Measurements from ENCODE around the gene LRFN2. TPM values are rescaled to one million over a fixed set of nuclear protein-coding genes. Genes with fewer than 3 reads are reported as not detected.

Gene LRFN2
- total and polyA plus RNA-seq, 2 of the 8 experiments (the other 6 are each of a cell fraction or from before 2014, with no cell fraction given) = 2.3 TPM

GRCh38 chr6:40413239-40413638 is 173.9 kb downstream of the LRFN2 start:
- Histone ChIP-seq H2BK120ac (replicated peaks; ENCODE audit: low read depth, low read length) (no peak overlapping the region), H2BK15ac (ENCODE audit: low read length) (no peak overlapping the region), H2BK5ac (ENCODE audit: low read depth, low read length) (no peak overlapping the region), H3K79me2 (ENCODE audit: control insufficient read depth in 1 of 2, insufficient read depth in 2 of 2, low read length in 2 of 2) (no peaks in the 10 kb centered on the region), H4K91ac (replicated peaks; ENCODE audit: insufficient read length, low read length) (peak overlapping the region; percentile 69), H3K23ac (ENCODE audit: insufficient read length) (no peak overlapping the region), H3K27ac (ENCODE audit: low read depth, low read length) (no peak overlapping the region), H3K4ac (replicated peaks; ENCODE audit: insufficient read length, low read depth, low read length) (no peak overlapping the region), H3K23me2 (ENCODE audit: low read depth, low read length) (no peaks in the 10 kb centered on the region), H3K18ac (ENCODE audit: extremely low read depth, low read length) (peak overlapping the region; percentile 40; the same call in 1 of the 2 replicates), H2BK20ac (ENCODE audit: low read length) (no peak overlapping the region), H2BK12ac (ENCODE audit: low read depth, low read length) (peak overlapping the region; percentile 33; the same call in 1 of the 2 replicates), H4K20me1 (replicated peaks in 1 of 2; ENCODE audit: control insufficient read depth in 1 of 2, insufficient read depth in 2 of 2, low read length in 2 of 2) (no peaks in the 10 kb centered on the region), H3K4me3 (ENCODE audit: extremely low read depth in 1 of 4, insufficient read depth in 2 of 4, low read depth in 3 of 4, low read length in 4 of 4) (no peak overlapping the region), H3K36me3 (ENCODE audit: control insufficient read depth in 2 of 4, insufficient read depth in 4 of 4, low read length in 3 of 4) (no peaks in the 10 kb centered on the region), H2AK5ac (ENCODE audit: low read depth, low read length) (no peak overlapping the region), H4K5ac (ENCODE audit: insufficient read length, low read depth, low read length) (no peak overlapping the region), H3K14ac (ENCODE audit: insufficient read length) (no peak overlapping the region), H2AFZ (ENCODE audit: low read length) (no peak overlapping the region), H3K4me2 (ENCODE audit: insufficient read depth in 1 of 2, low read depth in 2 of 2, low read length in 2 of 2) (no peak overlapping the region), H3K27me3 (replicated peaks in 1 of 4; ENCODE audit: control insufficient read depth in 3 of 4, extremely low read depth in 1 of 4, insufficient read depth in 3 of 4, low read length in 3 of 4) (no peaks in the 10 kb centered on the region), H3K9ac (replicated peaks in 1 of 4; ENCODE audit: extremely low read depth in 1 of 4, low read depth in 3 of 4, low read length in 3 of 4) (no peak overlapping the region), H3K56ac (replicated peaks; ENCODE audit: insufficient read length, low read depth, low read length) (no peak overlapping the region), H3K9me3 (ENCODE audit: insufficient read depth in 2 of 2, low read depth in 1 of 2, low read length in 1 of 2) (no peaks in the 10 kb centered on the region), H3K4me1 (replicated peaks in 1 of 4; ENCODE audit: control insufficient read depth in 3 of 4, insufficient read depth in 4 of 4, low read length in 3 of 4) (peaks cover 3 to 11% (median 7%) of the 10 kb centered on the region in 4 experiments), H3K79me1 (ENCODE audit: low read depth, low read length) (no peaks in the 10 kb centered on the region), H4K8ac (ENCODE audit: extremely low read depth, insufficient read depth, low read length) (peak overlapping the region; percentile 12; the same call in 1 of the 2 replicates)
- FAIRE-seq = no peak
- TF ChIP-seq ZNF274 (IDR thresholded peaks at IDR 0.05; ENCODE audit: borderline replicate concordance, extremely low read depth, low read length) (no peak), BRCA1 (IDR thresholded peaks at IDR 0.05; ENCODE audit: low read depth, low read length) (no peak), EGR1 (IDR thresholded peaks at IDR 0.05; ENCODE audit: borderline replicate concordance, low read depth, low read length) (no peak), ASH2L (IDR thresholded peaks at IDR 0.05; ENCODE audit: low read length) (no peak), TAF1 (IDR thresholded peaks at IDR 0.05; ENCODE audit: low read depth, low read length) (no peak), HDAC6 (IDR thresholded peaks at IDR 0.05; ENCODE audit: low read depth, low read length) (no peak), POLR2A (IDR thresholded peaks at IDR 0.05; ENCODE audit: control extremely low read depth in 1 of 2, low read depth in 2 of 2, low read length in 2 of 2) (no peak), PHF8 (conservative IDR thresholded peaks at IDR 0.05; ENCODE audit: low read depth, low read length) (no peak), CREB1 (IDR thresholded peaks at IDR 0.05) (no peak)
- ChIA-PET POLR2A (ENCODE audit: partially characterized antibody) (interaction anchor here (1.1 kb wide), 1 partner anchor 14 kb away, joined by 3 read pairs; no protein-coding TSS in a partner anchor), CTCF (ENCODE audit: partially characterized antibody) (interaction anchor here (1.0 kb wide), 1 partner anchor 14 kb away, joined by 3 read pairs; no protein-coding TSS in a partner anchor)
- DNase-seq (ENCODE audit: low read depth in 1 of 2, low spot score in 2 of 2) = no peak
- WGBS, 2 experiments (ENCODE audit: extremely low coverage in 1 of 2, insufficient coverage in 1 of 2, insufficient read length in 1 of 2, insufficient replicate concordance in 2 of 2, low coverage in 1 of 2, low lambda C conversion rate in 2 of 2, missing lambda C conversion rate in 1 of 2) = 86% methylated on average over 6 of the region's 6 CpGs; no CpG with 5 or more reads in 1 of the 2 experiments

Data from H1 (cell line).